Uterus (tissue), 2 donors: ENCODE results near the gene C2orf80.

Experiments used
- CTCF ChIP-seq, 4 experiments: fragments of 200-600 bp in 2 of 4; fragments of 450-650 bp in 2 of 4; sonication (generic) in 2 of 4; IDR thresholded peaks; one replicate each; pipeline ENCODE4 v1.5.1; 2016 to 2019; ENCODE audit warnings: antibody characterized with exemption in 4 of 4, mild to moderate bottlenecking in 2 of 4, moderate library complexity in 1 of 4
- POLR2A ChIP-seq, 2 donors: fragments of 450-650 bp; IDR thresholded peaks; one replicate each; pipeline ENCODE4 v1.6.1; 2016; ENCODE audit warnings: antibody characterized with exemption in 2 of 2, mild to moderate bottlenecking in 1 of 2, moderate library complexity in 1 of 2

GRCh38 chr2:208153156-208153555 is 36.7 kb downstream of the C2orf80 start:
- TF ChIP-seq CTCF (IDR thresholded peaks at IDR 0.05): no peak
- TF ChIP-seq POLR2A (IDR thresholded peaks at IDR 0.05): no peak
